ENCODE data around the gene HNRNPH1.

DNA sequence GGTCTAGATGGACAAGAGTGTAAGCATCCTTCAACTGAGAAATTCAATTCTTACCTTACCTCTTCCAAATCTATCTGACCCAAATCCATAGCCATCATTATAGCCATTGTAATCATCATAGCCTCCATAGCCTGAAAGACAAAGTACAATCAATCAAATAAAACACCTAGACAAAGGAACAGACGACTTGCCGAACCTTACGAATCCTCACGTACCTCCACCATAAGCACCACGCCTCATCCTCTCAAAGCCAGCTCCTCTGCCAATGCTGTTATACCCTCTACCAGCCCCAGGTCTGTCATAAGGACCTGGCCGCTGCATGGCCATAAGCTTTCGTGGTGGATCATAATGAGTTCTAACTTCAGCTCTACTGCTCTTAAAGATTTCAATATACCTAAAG, 5.5 kb downstream of the HNRNPH1 start:
- TF ChIP-seq POLR2A (IDR thresholded peaks at IDR 0.05) = no peak
- TF ChIP-seq, protein P1, sequence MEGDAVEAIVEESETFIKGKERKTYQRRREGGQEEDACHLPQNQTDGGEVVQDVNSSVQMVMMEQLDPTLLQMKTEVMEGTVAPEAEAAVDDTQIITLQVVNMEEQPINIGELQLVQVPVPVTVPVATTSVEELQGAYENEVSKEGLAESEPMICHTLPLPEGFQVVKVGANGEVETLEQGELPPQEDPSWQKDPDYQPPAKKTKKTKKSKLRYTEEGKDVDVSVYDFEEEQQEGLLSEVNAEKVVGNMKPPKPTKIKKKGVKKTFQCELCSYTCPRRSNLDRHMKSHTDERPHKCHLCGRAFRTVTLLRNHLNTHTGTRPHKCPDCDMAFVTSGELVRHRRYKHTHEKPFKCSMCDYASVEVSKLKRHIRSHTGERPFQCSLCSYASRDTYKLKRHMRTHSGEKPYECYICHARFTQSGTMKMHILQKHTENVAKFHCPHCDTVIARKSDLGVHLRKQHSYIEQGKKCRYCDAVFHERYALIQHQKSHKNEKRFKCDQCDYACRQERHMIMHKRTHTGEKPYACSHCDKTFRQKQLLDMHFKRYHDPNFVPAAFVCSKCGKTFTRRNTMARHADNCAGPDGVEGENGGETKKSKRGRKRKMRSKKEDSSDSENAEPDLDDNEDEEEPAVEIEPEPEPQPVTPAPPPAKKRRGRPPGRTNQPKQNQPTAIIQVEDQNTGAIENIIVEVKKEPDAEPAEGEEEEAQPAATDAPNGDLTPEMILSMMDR (IDR thresholded peaks at IDR 0.05) = no peak
